IMR-90 (cell line): Measurements from ENCODE around the gene LGSN. TPM values are rescaled to one million over a fixed set of nuclear protein-coding genes. Genes with fewer than 3 reads are reported as not detected.
"Not testable (repeated sequence)": the region's sequence is repeated elsewhere in the genome, so short reads cannot be mapped to it uniquely, and the experiment has no call there.

Source experiments
- ATAC-seq: fragments of 200-7000 bp; cut with Tn5 transposase; 2 replicates; pipeline ENCODE4 v1.9.1; 2020; ENCODE audit warnings: low read depth, mild to moderate bottlenecking, moderate library complexity
- BruUV-seq: library from RNA; stranded (reverse); fragments of 400-500 nt; replicated peaks from 2 replicates; lab custom pipeline; 2021; lab: Mats Ljungman, UMichigan
- CTCF ChIA-PET: fragments of 300-600 bp; formaldehyde crosslinking; extraction: SDS; loops from one replicate; lab custom pipeline; 2021; ENCODE audit warnings: antibody characterized with exemption; lab: Yijun Ruan, JAX
- POLR2A ChIA-PET: fragments of 300-600 bp; sonication (Branson Sonifier 250); formaldehyde crosslinking; loops from one replicate; lab custom pipeline; 2022; ENCODE audit warnings: antibody characterized with exemption; ENCODE audit not compliant: unreplicated experiment; lab: Charles Lee
- DNase-seq: peaks from one replicate; pipeline ENCODE4 v3.0.0; 2013
- H2AFZ ChIP-seq: replicated peaks from 2 replicates; pipeline ENCODE3; 2013; ENCODE audit warnings: low read length, mild to moderate bottlenecking; ENCODE audit not compliant: poor library complexity
- H2AK5ac ChIP-seq: 2 replicates; pipeline ENCODE4 v1.6.1; 2013; ENCODE audit warnings: low read depth, low read length, inconsistent platforms
- H2AK9ac ChIP-seq: replicated peaks from 2 replicates; pipeline ENCODE3; 2013; ENCODE audit warnings: mild to moderate bottlenecking, low read depth, low read length, moderate library complexity; ENCODE audit not compliant: poor library complexity
- H2BK120ac ChIP-seq: 2 replicates; pipeline ENCODE4 v1.6.1; 2013; ENCODE audit warnings: low read depth, low read length, inconsistent platforms
- H2BK15ac ChIP-seq: 3 replicates; pipeline ENCODE4 v1.6.1; 2013; ENCODE audit warnings: low read depth, low read length, inconsistent platforms
- H2BK20ac ChIP-seq: 2 replicates; pipeline ENCODE4 v1.6.1; 2013; ENCODE audit warnings: low read depth, mild to moderate bottlenecking, inconsistent platforms, low read length, moderate library complexity
- H2BK5ac ChIP-seq: 2 replicates; pipeline ENCODE4 v1.6.1; 2013; ENCODE audit warnings: mild to moderate bottlenecking, low read depth, low read length, inconsistent platforms; ENCODE audit not compliant: poor library complexity, severe bottlenecking
- H3K14ac ChIP-seq: replicated peaks from 2 replicates; pipeline ENCODE4 v1.6.1; 2013; ENCODE audit warnings: low read depth, low read length, inconsistent platforms
- H3K18ac ChIP-seq: 2 replicates; pipeline ENCODE4 v1.6.1; 2013; ENCODE audit warnings: low read depth, low read length, control low read depth
- H3K23ac ChIP-seq: 2 replicates; pipeline ENCODE4 v1.6.1; 2013; ENCODE audit warnings: low read depth, low read length, inconsistent platforms
- H3K27ac ChIP-seq: 2 replicates; pipeline ENCODE4 v1.5.1; 2013; ENCODE audit warnings: mild to moderate bottlenecking, control low read depth, low read length; ENCODE audit not compliant: insufficient read depth
- H3K27me3 ChIP-seq: 2 replicates; pipeline ENCODE4 v1.6.1; 2013; ENCODE audit warnings: low read length; ENCODE audit not compliant: control insufficient read depth, insufficient read depth
- H3K36me3 ChIP-seq: 2 replicates; pipeline ENCODE4 v1.6.1; 2013; ENCODE audit warnings: low read length, mixed read lengths; ENCODE audit not compliant: control insufficient read depth, insufficient read depth
- H3K4ac ChIP-seq: 2 replicates; pipeline ENCODE4 v1.6.1; 2013; ENCODE audit warnings: low read depth, low read length, inconsistent platforms
- H3K4me1 ChIP-seq: 2 replicates; pipeline ENCODE4 v1.6.1; 2013; ENCODE audit warnings: low read length, mixed read lengths; ENCODE audit not compliant: control insufficient read depth, insufficient read depth
- H3K4me2 ChIP-seq: 2 replicates; pipeline ENCODE4 v1.6.1; 2013; ENCODE audit warnings: low read depth, mild to moderate bottlenecking, control low read depth, low read length, moderate library complexity
- H3K4me3 ChIP-seq: 2 replicates; pipeline ENCODE4 v1.5.1; 2013; ENCODE audit warnings: low read depth, mild to moderate bottlenecking, control low read depth, low read length, moderate library complexity; ENCODE audit not compliant: insufficient read depth
- H3K56ac ChIP-seq: 2 replicates; pipeline ENCODE4 v1.6.1; 2013; ENCODE audit warnings: low read length, inconsistent platforms; ENCODE audit not compliant: insufficient read depth; ENCODE audit errors: extremely low read depth
- H3K79me1 ChIP-seq, 2 experiments: 2 replicates each; pipeline ENCODE4 v1.6.1; 2013; ENCODE audit warnings: low read length in 2 of 2, inconsistent platforms in 1 of 2, low read depth in 1 of 2
- H3K9ac ChIP-seq: 2 replicates; pipeline ENCODE4 v1.6.1; 2013; ENCODE audit warnings: low read depth, low read length, control low read depth
- H3K9me1 ChIP-seq: 2 replicates; pipeline ENCODE4 v1.6.1; 2013; ENCODE audit warnings: low read length, inconsistent platforms; ENCODE audit not compliant: insufficient read depth
- H3K9me3 ChIP-seq: 2 replicates; pipeline ENCODE4 v1.6.1; 2013; ENCODE audit warnings: low read length; ENCODE audit not compliant: control insufficient read depth, insufficient read depth
- H4K20me1 ChIP-seq: 2 replicates; pipeline ENCODE4 v1.6.1; 2013; ENCODE audit warnings: low read length, inconsistent platforms; ENCODE audit not compliant: insufficient read depth
- H4K5ac ChIP-seq: 2 replicates; pipeline ENCODE4 v1.6.1; 2013; ENCODE audit warnings: mild to moderate bottlenecking, low read depth, low read length, control low read depth
- H4K8ac ChIP-seq, 2 experiments: 2 replicates each; pipeline ENCODE4 v1.6.1; 2013; ENCODE audit warnings: low read depth in 2 of 2, low read length in 2 of 2, control low read depth in 1 of 2, inconsistent platforms in 1 of 2
- H4K91ac ChIP-seq: 2 replicates; pipeline ENCODE4 v1.6.1; 2013; ENCODE audit warnings: low read depth, low read length, inconsistent platforms; ENCODE audit not compliant: insufficient read depth
- WGBS, 2 experiments: methylation state at CpG; one replicate each; pipeline versions ENCODE4 v1.1.5 to v1.1.7; 2013; ENCODE audit warnings: missing lambda C conversion rate in 2 of 2; ENCODE audit not compliant: insufficient read length in 1 of 2; ENCODE audit errors: extremely low coverage in 2 of 2; 5-methylcytosine and 5-hydroxymethylcytosine counted together
- dilution Hi-C: fragments of 300-500 bp; cut with HindIII; formaldehyde crosslinking; loops from one replicate; pipeline ENCODE4 v1.14.3; 2018; ENCODE audit warnings: low sequenced_read_pairs; ENCODE audit not compliant: unreplicated experiment
- in situ Hi-C: fragments of 300-500 bp; cut with MboI; formaldehyde crosslinking; loops from 3 replicates; pipeline ENCODE4 v1.14.3; 2019; ENCODE audit warnings: low sequenced_read_pairs, inconsistent platforms, mixed read lengths
- intact Hi-C: fragments of 100-400 bp; cut with micrococcal nuclease; formaldehyde crosslinking; loops from 2 replicates; pipeline ENCODE4 v1.10.0; 2022
- polyA plus RNA-seq, 3 experiments: library from polyadenylated mRNA; depleted of rRNA; stranded (reverse); fragments of >200 nt; gene quantifications; 2 replicates each; pipeline ENCODE4 v1.2.3, GENCODE V29; 2012; ENCODE audit warnings: low replicate concordance in 1 of 3
- total RNA-seq: library from RNA; depleted of rRNA; stranded (reverse); fragments of >200 nt; gene quantifications from 2 replicates; pipeline ENCODE4 v1.2.3, GENCODE V29; 2012

The LGSN gene
- total and polyA plus RNA-seq, 2 of the 4 experiments (the other 2 are of a cell fraction), result not detected

DNA sequence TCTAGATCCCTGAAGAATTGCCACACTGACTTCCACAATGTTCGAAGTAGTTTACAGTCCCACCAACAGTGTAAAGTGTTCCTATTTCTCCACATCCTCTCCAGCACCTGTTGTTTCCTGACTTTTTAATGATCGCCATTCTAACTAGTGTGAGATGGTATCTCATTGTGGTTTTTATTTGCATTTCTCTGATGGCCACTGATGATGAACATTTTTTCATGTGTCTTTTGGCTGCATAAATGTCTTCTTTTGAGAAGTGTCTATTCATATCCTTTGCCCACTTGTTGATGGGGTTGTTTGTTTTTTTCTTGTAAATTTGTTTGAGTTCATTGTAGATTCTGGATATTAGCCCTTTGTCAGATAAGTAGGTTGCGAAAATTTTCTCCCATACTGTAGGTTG lies 37.6 kb upstream of the LGSN start:
- intact Hi-C loops, result loop anchor here (10.0 kb wide), 1 partner anchor 557 kb away; no protein-coding TSS in a partner anchor

More for the DNA sequence above, 37.6 kb upstream of the LGSN start:
- H3K9me1 ChIP-seq, H2BK5ac ChIP-seq, H3K36me3 ChIP-seq, H3K27ac ChIP-seq, H4K5ac ChIP-seq, POLR2A ChIA-PET, H4K20me1 ChIP-seq, H2BK120ac ChIP-seq, BruUV-seq, H3K14ac ChIP-seq, H3K56ac ChIP-seq, H3K18ac ChIP-seq, H3K4ac ChIP-seq, DNase-seq, H4K8ac ChIP-seq, H2BK15ac ChIP-seq, H3K79me1 ChIP-seq, H3K27me3 ChIP-seq, H3K4me1 ChIP-seq, dilution Hi-C loops, H3K23ac ChIP-seq, H4K91ac ChIP-seq, H3K9ac ChIP-seq, H3K4me3 ChIP-seq, ATAC-seq, H2BK20ac ChIP-seq, H2AK5ac ChIP-seq, H3K9me3 ChIP-seq, H2AFZ ChIP-seq, H3K4me2 ChIP-seq, H2AK9ac ChIP-seq, CTCF ChIA-PET: not testable (repeated sequence)
- WGBS, 2 experiments, result no CpG with 5 or more reads among the region's 3 CpGs
- in situ Hi-C loops, result loop anchor here (25.0 kb wide), 1 partner anchor 205 kb away; the partner anchor contains the start of genes LOC128125822 and PTP4A1
